SK-N-SH (cell line): ENCODE measurements around the gene CELF5. TPM values are rescaled to one million over a fixed set of nuclear protein-coding genes. Genes with fewer than 3 reads are reported as not detected.

ENCODE experiments used
- CTCF ChIA-PET: fragments of 300-600, 350-600 bp; formaldehyde crosslinking; extraction: SDS; loops from one replicate; lab custom pipeline; 2021; lab: Yijun Ruan, JAX
- POLR2A ChIA-PET: fragments of 350-600 bp; sonication (Branson Sonifier 250); formaldehyde crosslinking; extraction: SDS; loops from one replicate; lab custom pipeline; 2020; ENCODE audit warnings: antibody characterized with exemption, inconsistent platforms; lab: Yijun Ruan, JAX
- DNase-seq: peaks from one replicate; pipeline ENCODE4 v3.0.0; 2012
- H2AFZ ChIP-seq: fragments of 200-600 bp; sonication (generic); 2 replicates; pipeline ENCODE4 v1.8.1; 2016; ENCODE audit warnings: antibody characterized with exemption, mild to moderate bottlenecking, low read depth
- H3F3A ChIP-seq: fragments of 200-600 bp; sonication (generic); replicated peaks from 2 replicates; pipeline ENCODE3; 2016; ENCODE audit warnings: antibody characterized with exemption, mild to moderate bottlenecking; ENCODE audit not compliant: insufficient read depth
- H3K27ac ChIP-seq, 2 experiments: fragments of 200-500 bp in 1 of 2; fragments of 200-600 bp in 1 of 2; sonication (Bioruptor generic) in 1 of 2; sonication (generic), shearing (Covaris generic) in 1 of 2; 2 replicates each; pipeline versions ENCODE4 v1.5.1 to v1.6.1; 2014 to 2016; ENCODE audit warnings: low read depth in 2 of 2, inconsistent platforms in 1 of 2, low read length in 1 of 2, mild to moderate bottlenecking in 1 of 2, mixed read lengths in 1 of 2
- H3K27me3 ChIP-seq: fragments of 200-600 bp; sonication (generic), shearing (Covaris generic); 2 replicates; pipeline ENCODE4 v1.6.1; 2016; ENCODE audit warnings: mixed run types; ENCODE audit not compliant: insufficient read depth
- H3K36me3 ChIP-seq, 2 experiments: fragments of 200-500 bp in 1 of 2; fragments of 200-600 bp in 1 of 2; sonication (Bioruptor generic) in 1 of 2; sonication (generic) in 1 of 2; replicated peaks in 1 of 2; 2 replicates each; pipeline versions ENCODE3 to v1.5.1; 2014 to 2016; ENCODE audit warnings: low read length in 1 of 2, mild to moderate bottlenecking in 1 of 2; ENCODE audit not compliant: insufficient read depth in 2 of 2, control insufficient read depth in 1 of 2
- H3K4me1 ChIP-seq, 2 experiments: fragments of 200-500 bp in 1 of 2; fragments of 200-600 bp in 1 of 2; sonication (Bioruptor generic) in 1 of 2; sonication (generic), shearing (Covaris generic) in 1 of 2; 2 replicates each; pipeline versions ENCODE4 v1.5.1 to v1.6.1; 2014 to 2016; ENCODE audit warnings: low read depth in 1 of 2, low read length in 1 of 2, mixed run types in 1 of 2; ENCODE audit not compliant: insufficient read depth in 2 of 2, control insufficient read depth in 1 of 2
- H3K4me2 ChIP-seq: fragments of 200-600 bp; sonication (generic), shearing (Covaris generic); 2 replicates; pipeline ENCODE4 v1.6.1; 2017; ENCODE audit warnings: mixed run types
- H3K4me3 ChIP-seq, 2 experiments: fragments of 200-500 bp in 1 of 2; fragments of 200-600 bp in 1 of 2; sonication (Bioruptor generic) in 1 of 2; sonication (generic), shearing (Covaris generic) in 1 of 2; 2 replicates each; pipeline versions ENCODE4 v1.5.1 to v1.8.1; 2014 to 2016; ENCODE audit warnings: low read depth in 2 of 2, inconsistent platforms in 1 of 2, low read length in 1 of 2, mild to moderate bottlenecking in 1 of 2, mixed read lengths in 1 of 2, moderate library complexity in 1 of 2
- H3K79me2 ChIP-seq: fragments of 200-600 bp; sonication (generic); 2 replicates; pipeline ENCODE4 v1.8.1; 2017; ENCODE audit warnings: mild to moderate bottlenecking; ENCODE audit not compliant: insufficient read depth
- H3K9ac ChIP-seq: fragments of 200-600 bp; sonication (generic); 2 replicates; pipeline ENCODE4 v1.6.1; 2017; ENCODE audit warnings: mixed run types
- H3K9me2 ChIP-seq: fragments of 200-600 bp; sonication (generic); 2 replicates; pipeline ENCODE4 v1.6.1; 2017; ENCODE audit warnings: mixed run types
- H3K9me3 ChIP-seq: fragments of 200-600 bp; sonication (generic); 2 replicates; pipeline ENCODE4 v1.6.1; 2017; ENCODE audit warnings: mixed run types, mild to moderate bottlenecking, moderate library complexity
- H4K20me1 ChIP-seq: fragments of 200-600 bp; sonication (generic); 2 replicates; pipeline ENCODE4 v1.6.1; 2017; ENCODE audit warnings: mild to moderate bottlenecking, mixed run types; ENCODE audit not compliant: insufficient read depth
- CTCF ChIP-seq: fragments of 200-600 bp; sonication (generic); IDR thresholded peaks from 2 replicates; pipeline ENCODE4 v1.6.1; 2017; ENCODE audit warnings: antibody characterized with exemption, mild to moderate bottlenecking, moderate library complexity
- EP300 ChIP-seq, 2 experiments: IDR thresholded peaks; 2 replicates each; pipeline versions ENCODE4 v1.4.0 to v1.6.1; 2012; ENCODE audit warnings: borderline replicate concordance in 1 of 2, low read depth in 1 of 2, low read length in 1 of 2
- EZH2phosphoT487 ChIP-seq: fragments of 200-600 bp; sonication (generic); IDR thresholded peaks from 2 replicates; pipeline ENCODE4 v1.6.1; 2017; ENCODE audit warnings: low read depth, mixed run types, mild to moderate bottlenecking, antibody characterized with exemption, moderate library complexity, borderline replicate concordance
- JUND ChIP-seq: IDR thresholded peaks from 2 replicates; pipeline ENCODE4 v1.4.0; 2012
- MAX ChIP-seq: IDR thresholded peaks from 2 replicates; pipeline ENCODE4 v1.4.0; 2012; ENCODE audit warnings: low read depth
- MEF2A ChIP-seq: IDR thresholded peaks from 2 replicates; pipeline ENCODE4 v1.4.0; 2012; ENCODE audit warnings: low read depth, borderline replicate concordance
- NRF1 ChIP-seq: IDR thresholded peaks from 2 replicates; pipeline ENCODE4 v1.6.1; 2012; ENCODE audit warnings: low read depth, mild to moderate bottlenecking, low read length
- POLR2AphosphoS5 ChIP-seq: IDR thresholded peaks from 2 replicates; pipeline ENCODE4 v1.6.1; 2012; ENCODE audit warnings: low read depth, low read length
- RAD21 ChIP-seq: IDR thresholded peaks from 2 replicates; pipeline ENCODE4 v1.6.1; 2012; ENCODE audit warnings: mild to moderate bottlenecking, low read length
- REST ChIP-seq: IDR thresholded peaks from 2 replicates; pipeline ENCODE4 v1.6.1; 2012; ENCODE audit warnings: mild to moderate bottlenecking, low read depth, low read length, moderate library complexity
- RXRA ChIP-seq: IDR thresholded peaks from 2 replicates; pipeline ENCODE4 v1.4.0; 2012; ENCODE audit warnings: low read depth, mild to moderate bottlenecking, borderline replicate concordance
- SMC3 ChIP-seq: IDR thresholded peaks from 2 replicates; pipeline ENCODE4 v1.6.1; 2012; ENCODE audit warnings: low read depth, low read length, improper control_type of control experiment
- TEAD4 ChIP-seq: IDR thresholded peaks from 2 replicates; pipeline ENCODE4 v1.4.0; 2012; ENCODE audit warnings: mild to moderate bottlenecking, borderline replicate concordance; ENCODE audit not compliant: insufficient read depth
- USF1 ChIP-seq: IDR thresholded peaks from 2 replicates; pipeline ENCODE4 v1.4.0; 2012; ENCODE audit warnings: low read depth, borderline replicate concordance
- WGBS: methylation state at CpG from one replicate; pipeline ENCODE4 v1.1.6; 2017; ENCODE audit warnings: low lambda C conversion rate; 5-methylcytosine and 5-hydroxymethylcytosine counted together
- polyA plus RNA-seq, 3 experiments: library from polyadenylated mRNA; depleted of rRNA; stranded (reverse); fragments of >200 nt; gene quantifications; 2 replicates each; pipeline ENCODE4 v1.2.3, GENCODE V29; 2012
- TF ChIP-seq, protein P1 (sequence below): IDR thresholded peaks from 2 replicates; pipeline ENCODE4; 2012
- TF ChIP-seq, protein P2 (sequence below): fragments of 150-350 bp; IDR thresholded peaks from 2 replicates; pipeline ENCODE4 v1.6.1; 2016; ENCODE audit warnings: mild to moderate bottlenecking, low read depth, low read length
- TF ChIP-seq, protein P3 (sequence below): IDR thresholded peaks from 2 replicates; pipeline ENCODE4 v1.4.0; 2012; ENCODE audit warnings: low read depth, borderline replicate concordance

CELF5 gene
- polyA plus RNA-seq, 1 of the 3 experiments (the other 2 are of a cell fraction): 0.33 TPM

DNA sequence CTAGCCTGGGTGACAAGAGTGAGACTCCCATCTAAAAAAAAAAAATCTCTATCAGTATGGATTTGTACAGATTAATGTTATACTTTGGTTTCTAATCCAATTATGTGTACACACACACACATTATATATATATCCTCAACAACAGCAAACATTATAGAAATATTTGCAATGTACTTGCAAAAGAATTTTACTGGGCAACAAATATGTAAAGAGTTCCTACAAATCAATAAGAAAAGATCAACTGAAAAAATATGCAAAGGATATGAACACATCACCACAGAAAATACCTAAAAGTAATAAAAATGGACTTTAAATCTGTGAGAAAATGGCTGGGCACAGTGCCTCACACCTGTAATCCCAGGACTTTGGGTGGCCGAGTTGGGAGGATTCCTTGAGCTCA lies 101.0 kb downstream of the CELF5 start:
- Histone ChIP-seq H3K27ac (no peak overlapping the region), H3F3A (peaks cover 4% of the 10 kb centered on the region), H3K4me3 (no peak overlapping the region), H3K36me3 (no peaks in the 10 kb centered on the region), H2AFZ (no peak overlapping the region), H3K27me3 (peaks cover 7% of the 10 kb centered on the region; the same call in 1 of the 2 replicates), H3K4me2 (no peak overlapping the region), H3K79me2 (no peaks in the 10 kb centered on the region), H3K9me2 (no peaks in the 10 kb centered on the region), H3K4me1 (no peaks in the 10 kb centered on the region), H3K9ac (no peak overlapping the region), H3K9me3 (no peaks in the 10 kb centered on the region), H4K20me1 (no peaks in the 10 kb centered on the region)
- ChIA-PET POLR2A (no interaction called here), CTCF (interaction anchor here (0.6 to 4.7 kb wide), 4 partner anchors 102 to 953 kb away, joined by 3 to 52 read pairs (median 44); partner anchors contain the start of gene SMIM44)
- no peak for DNase-seq
- no peak for TF ChIP-seq TEAD4
- TF ChIP-seq, protein P1, sequence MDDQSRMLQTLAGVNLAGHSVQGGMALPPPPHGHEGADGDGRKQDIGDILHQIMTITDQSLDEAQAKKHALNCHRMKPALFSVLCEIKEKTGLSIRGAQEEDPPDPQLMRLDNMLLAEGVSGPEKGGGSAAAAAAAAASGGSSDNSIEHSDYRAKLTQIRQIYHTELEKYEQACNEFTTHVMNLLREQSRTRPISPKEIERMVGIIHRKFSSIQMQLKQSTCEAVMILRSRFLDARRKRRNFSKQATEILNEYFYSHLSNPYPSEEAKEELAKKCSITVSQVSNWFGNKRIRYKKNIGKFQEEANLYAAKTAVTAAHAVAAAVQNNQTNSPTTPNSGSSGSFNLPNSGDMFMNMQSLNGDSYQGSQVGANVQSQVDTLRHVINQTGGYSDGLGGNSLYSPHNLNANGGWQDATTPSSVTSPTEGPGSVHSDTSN: no peak
- TF ChIP-seq CTCF: no peak
- TF ChIP-seq SMC3: no peak
- no peak for TF ChIP-seq JUND
- no peak for TF ChIP-seq RXRA
- no peak for TF ChIP-seq MAX
- no peak for TF ChIP-seq NRF1
- no peak for TF ChIP-seq EZH2phosphoT487
- no peak for TF ChIP-seq USF1
- no peak for TF ChIP-seq RAD21
- no peak for TF ChIP-seq REST
- TF ChIP-seq, protein P2, sequence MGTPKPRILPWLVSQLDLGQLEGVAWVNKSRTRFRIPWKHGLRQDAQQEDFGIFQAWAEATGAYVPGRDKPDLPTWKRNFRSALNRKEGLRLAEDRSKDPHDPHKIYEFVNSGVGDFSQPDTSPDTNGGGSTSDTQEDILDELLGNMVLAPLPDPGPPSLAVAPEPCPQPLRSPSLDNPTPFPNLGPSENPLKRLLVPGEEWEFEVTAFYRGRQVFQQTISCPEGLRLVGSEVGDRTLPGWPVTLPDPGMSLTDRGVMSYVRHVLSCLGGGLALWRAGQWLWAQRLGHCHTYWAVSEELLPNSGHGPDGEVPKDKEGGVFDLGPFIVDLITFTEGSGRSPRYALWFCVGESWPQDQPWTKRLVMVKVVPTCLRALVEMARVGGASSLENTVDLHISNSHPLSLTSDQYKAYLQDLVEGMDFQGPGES: no peak
- TF ChIP-seq EP300 (IDR thresholded peaks at IDR 0.05; ENCODE audit: borderline replicate concordance in 1 of 2, low read depth in 1 of 2, low read length in 1 of 2): no peak
- no peak for TF ChIP-seq MEF2A
- TF ChIP-seq, protein P3, sequence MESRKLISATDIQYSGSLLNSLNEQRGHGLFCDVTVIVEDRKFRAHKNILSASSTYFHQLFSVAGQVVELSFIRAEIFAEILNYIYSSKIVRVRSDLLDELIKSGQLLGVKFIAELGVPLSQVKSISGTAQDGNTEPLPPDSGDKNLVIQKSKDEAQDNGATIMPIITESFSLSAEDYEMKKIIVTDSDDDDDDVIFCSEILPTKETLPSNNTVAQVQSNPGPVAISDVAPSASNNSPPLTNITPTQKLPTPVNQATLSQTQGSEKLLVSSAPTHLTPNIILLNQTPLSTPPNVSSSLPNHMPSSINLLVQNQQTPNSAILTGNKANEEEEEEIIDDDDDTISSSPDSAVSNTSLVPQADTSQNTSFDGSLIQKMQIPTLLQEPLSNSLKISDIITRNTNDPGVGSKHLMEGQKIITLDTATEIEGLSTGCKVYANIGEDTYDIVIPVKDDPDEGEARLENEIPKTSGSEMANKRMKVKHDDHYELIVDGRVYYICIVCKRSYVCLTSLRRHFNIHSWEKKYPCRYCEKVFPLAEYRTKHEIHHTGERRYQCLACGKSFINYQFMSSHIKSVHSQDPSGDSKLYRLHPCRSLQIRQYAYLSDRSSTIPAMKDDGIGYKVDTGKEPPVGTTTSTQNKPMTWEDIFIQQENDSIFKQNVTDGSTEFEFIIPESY: no peak
- TF ChIP-seq POLR2AphosphoS5: no peak
- WGBS: 83% methylated on average over 1 of the region's 1 CpG
